K562 (cell line): ENCODE data around the gene VPS13C. TPM values are rescaled to one million over a fixed set of nuclear protein-coding genes. Genes with fewer than 3 reads are reported as not detected.

Source experiments
- ELF1 ChIP-seq: fragments of 200-800 bp; sonication (Bioruptor generic); IDR thresholded peaks from 2 replicates; pipeline ENCODE4 v1.6.1; 2016; ENCODE audit warnings: missing genetic modification characterization, missing compliant biosample characterization
- JUNB ChIP-seq: fragments of 450-650 bp; formaldehyde crosslinking; conservative IDR thresholded peaks from 2 replicates; pipeline ENCODE4 v1.4.0; 2020; ENCODE audit warnings: mild to moderate bottlenecking
- PHB2 ChIP-seq: fragments of 450-650 bp; IDR thresholded peaks from 2 replicates; pipeline ENCODE4 v1.6.1; 2017; ENCODE audit warnings: low read depth
- STAT6 ChIP-seq: sonication (generic); formaldehyde crosslinking; IDR thresholded peaks from 2 replicates; pipeline ENCODE4 v1.8.1; 2023; ENCODE audit warnings: mild to moderate bottlenecking, missing genetic modification reagents
- ZFPM2 ChIP-seq: fragments of 250-450 bp; sonication (Bioruptor Pico); IDR thresholded peaks from 2 replicates; pipeline ENCODE4 v1.5.1; 2022; ENCODE audit warnings: mild to moderate bottlenecking
- polyA plus RNA-seq, 8 experiments: library from polyadenylated mRNA; depleted of rRNA in 4 of 8; stranded (reverse) in 5 of 8; unstranded in 3 of 8; fragments of >200 nt; fragmentation: Nextera tagmentation in 2 of 8; fragmentation: Illumina TruSeq in 1 of 8; extraction: Ambion mirVana in 2 of 8; extraction: Trizol in 1 of 8; gene quantifications; 2 replicates each; pipeline versions ENCODE4 v1.2.1 to v1.2.3, GENCODE V29; 2011 to 2014; ENCODE audit warnings: inconsistent platforms in 1 of 8, missing spikeins in 1 of 8
- total RNA-seq, 7 experiments: library from RNA; depleted of rRNA in 6 of 7; stranded (reverse); fragments of >200 nt in 6 of 7; fragmentation: Illumina TruSeq in 2 of 7; extraction: Trizol in 2 of 7; gene quantifications; 2 replicates each; pipeline versions ENCODE4 v1.2.1 to v1.2.3, GENCODE V29; 2011 to 2021; ENCODE audit warnings: low replicate concordance in 1 of 7
- TF ChIP-seq, protein P1 (sequence below), 3 experiments: fragments of 200-800 bp in 1 of 3; sonication (Bioruptor generic) in 1 of 3; sonication (generic) in 1 of 3; formaldehyde crosslinking in 1 of 3; IDR thresholded peaks; 2 replicates each; pipeline versions ENCODE4 v1.6.1 to v1.8.0; 2016 to 2022; ENCODE audit warnings: mild to moderate bottlenecking in 2 of 3, missing compliant biosample characterization in 2 of 3, missing genetic modification characterization in 2 of 3, missing genetic modification reagents in 1 of 3
- TF ChIP-seq, protein P2 (sequence below): sonication (generic); formaldehyde crosslinking; IDR thresholded peaks from 2 replicates; pipeline ENCODE4 v1.4.0; 2020; ENCODE audit warnings: mild to moderate bottlenecking, missing genetic modification reagents

The VPS13C gene
- total and polyA plus RNA-seq, 9 of the 15 experiments (the other 6 are each of a cell fraction or from before 2014, with no cell fraction given): 5.2 to 32.3 (median 15.7) TPM

GRCh38 chr15:61907753-61908086 is 152.5 kb downstream of the VPS13C start (continued):
- TF ChIP-seq STAT6 (CRISPR knock-in tag): no peak
- no peak for TF ChIP-seq JUNB
- no peak for TF ChIP-seq PHB2
- TF ChIP-seq, protein P1, sequence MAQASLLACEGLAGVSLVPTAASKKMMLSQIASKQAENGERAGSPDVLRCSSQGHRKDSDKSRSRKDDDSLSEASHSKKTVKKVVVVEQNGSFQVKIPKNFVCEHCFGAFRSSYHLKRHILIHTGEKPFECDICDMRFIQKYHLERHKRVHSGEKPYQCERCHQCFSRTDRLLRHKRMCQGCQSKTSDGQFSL (CRISPR knock-in tag; IDR thresholded peaks at IDR 0.05): no peak
- TF ChIP-seq, protein P1 (tag; IDR thresholded peaks at IDR 0.05): no peak
- no peak for TF ChIP-seq ZFPM2 (CRISPR knock-in tag)
- no peak for TF ChIP-seq ELF1 (tag)
- TF ChIP-seq, protein P2, sequence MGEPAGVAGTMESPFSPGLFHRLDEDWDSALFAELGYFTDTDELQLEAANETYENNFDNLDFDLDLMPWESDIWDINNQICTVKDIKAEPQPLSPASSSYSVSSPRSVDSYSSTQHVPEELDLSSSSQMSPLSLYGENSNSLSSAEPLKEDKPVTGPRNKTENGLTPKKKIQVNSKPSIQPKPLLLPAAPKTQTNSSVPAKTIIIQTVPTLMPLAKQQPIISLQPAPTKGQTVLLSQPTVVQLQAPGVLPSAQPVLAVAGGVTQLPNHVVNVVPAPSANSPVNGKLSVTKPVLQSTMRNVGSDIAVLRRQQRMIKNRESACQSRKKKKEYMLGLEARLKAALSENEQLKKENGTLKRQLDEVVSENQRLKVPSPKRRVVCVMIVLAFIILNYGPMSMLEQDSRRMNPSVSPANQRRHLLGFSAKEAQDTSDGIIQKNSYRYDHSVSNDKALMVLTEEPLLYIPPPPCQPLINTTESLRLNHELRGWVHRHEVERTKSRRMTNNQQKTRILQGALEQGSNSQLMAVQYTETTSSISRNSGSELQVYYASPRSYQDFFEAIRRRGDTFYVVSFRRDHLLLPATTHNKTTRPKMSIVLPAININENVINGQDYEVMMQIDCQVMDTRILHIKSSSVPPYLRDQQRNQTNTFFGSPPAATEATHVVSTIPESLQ (CRISPR knock-in tag): no peak
